ENCODE data around the gene SNRK.

The SNRK gene

DNA sequence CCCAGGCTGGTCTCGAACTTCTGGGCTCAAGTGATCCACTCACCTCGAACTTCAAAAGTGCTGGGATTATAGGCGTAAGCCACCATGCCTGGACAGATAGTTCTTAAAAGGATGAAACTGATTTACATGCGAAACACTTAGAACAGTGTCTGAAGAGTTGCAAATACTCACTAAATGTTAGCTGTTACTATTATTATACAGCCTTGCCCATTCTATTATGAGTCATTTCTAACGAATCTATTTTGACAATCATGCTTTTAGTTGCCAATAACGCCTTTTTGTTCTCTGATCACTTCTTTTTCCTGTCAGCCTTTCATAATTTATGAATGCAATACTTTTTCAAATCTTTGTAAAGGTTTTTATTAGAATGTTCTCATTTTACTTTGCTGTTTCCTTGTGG is 112.7 kb downstream of the SNRK start:
- H3K27me3 ChIP-seq (ENCODE audit: low read length), result no peaks in the 10 kb centered on the region
- H3K36me3 ChIP-seq (ENCODE audit: low read length), result no peaks in the 10 kb centered on the region
- no peak overlapping the region for H2AFZ ChIP-seq (ENCODE audit: low read depth, low read length, severe bottlenecking)
- H3K9me3 ChIP-seq (ENCODE audit: insufficient read depth, low read length), result no peaks in the 10 kb centered on the region
- no peaks in the 10 kb centered on the region for H3K9me2 ChIP-seq (replicated peaks; ENCODE audit: insufficient read depth, low read length)
- no peak overlapping the region for H3K4me3 ChIP-seq (ENCODE audit: insufficient read depth, low read length, poor library complexity, severe bottlenecking)
- no peak overlapping the region for H3K27ac ChIP-seq (ENCODE audit: low read depth, low read length)
- H3F3A ChIP-seq (ENCODE audit: insufficient read depth), result no peaks in the 10 kb centered on the region
- no peaks in the 10 kb centered on the region for H3K79me2 ChIP-seq (ENCODE audit: insufficient read depth, low read length)
- no peak overlapping the region for H3K9ac ChIP-seq (ENCODE audit: low read length)
- TF ChIP-seq EZH2phosphoT487 (conservative IDR thresholded peaks at IDR 0.05; ENCODE audit: low read length), result no peak
- TF ChIP-seq, protein P1, sequence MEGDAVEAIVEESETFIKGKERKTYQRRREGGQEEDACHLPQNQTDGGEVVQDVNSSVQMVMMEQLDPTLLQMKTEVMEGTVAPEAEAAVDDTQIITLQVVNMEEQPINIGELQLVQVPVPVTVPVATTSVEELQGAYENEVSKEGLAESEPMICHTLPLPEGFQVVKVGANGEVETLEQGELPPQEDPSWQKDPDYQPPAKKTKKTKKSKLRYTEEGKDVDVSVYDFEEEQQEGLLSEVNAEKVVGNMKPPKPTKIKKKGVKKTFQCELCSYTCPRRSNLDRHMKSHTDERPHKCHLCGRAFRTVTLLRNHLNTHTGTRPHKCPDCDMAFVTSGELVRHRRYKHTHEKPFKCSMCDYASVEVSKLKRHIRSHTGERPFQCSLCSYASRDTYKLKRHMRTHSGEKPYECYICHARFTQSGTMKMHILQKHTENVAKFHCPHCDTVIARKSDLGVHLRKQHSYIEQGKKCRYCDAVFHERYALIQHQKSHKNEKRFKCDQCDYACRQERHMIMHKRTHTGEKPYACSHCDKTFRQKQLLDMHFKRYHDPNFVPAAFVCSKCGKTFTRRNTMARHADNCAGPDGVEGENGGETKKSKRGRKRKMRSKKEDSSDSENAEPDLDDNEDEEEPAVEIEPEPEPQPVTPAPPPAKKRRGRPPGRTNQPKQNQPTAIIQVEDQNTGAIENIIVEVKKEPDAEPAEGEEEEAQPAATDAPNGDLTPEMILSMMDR (IDR thresholded peaks at IDR 0.05; ENCODE audit: insufficient read depth, low read length, poor library complexity, severe bottlenecking), result no peak
- H3K4me2 ChIP-seq (ENCODE audit: low read depth, low read length, poor library complexity, severe bottlenecking), result no peak overlapping the region
- no peaks in the 10 kb centered on the region for H4K20me1 ChIP-seq (ENCODE audit: low read depth, low read length)

DNA sequence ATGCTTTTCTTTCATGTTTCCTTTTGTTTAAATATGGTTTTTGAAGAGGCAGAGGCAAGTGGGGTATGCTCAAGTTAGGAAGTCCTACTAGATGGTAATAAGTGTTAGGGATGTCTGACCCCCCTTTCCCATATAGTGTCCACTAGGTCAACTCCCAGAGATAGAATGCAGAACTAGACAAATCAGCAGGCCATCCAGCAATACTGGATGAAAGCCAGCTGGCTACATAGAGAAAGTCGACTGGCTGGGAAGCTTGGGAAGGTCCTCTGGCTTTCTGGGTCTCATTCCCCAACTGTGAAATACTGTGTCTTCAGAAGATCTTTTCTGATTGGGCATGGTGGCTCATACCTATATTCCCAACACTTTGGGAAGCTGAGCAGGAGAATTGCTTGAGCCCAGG is 113.8 kb downstream of the SNRK start:
- Histone ChIP-seq H2AFZ (ENCODE audit: low read depth, low read length, severe bottlenecking) (no peak overlapping the region), H3K36me3 (ENCODE audit: low read length) (no peaks in the 10 kb centered on the region)
- TF ChIP-seq, protein P1 (IDR thresholded peaks at IDR 0.05; ENCODE audit: insufficient read depth, low read length, poor library complexity, severe bottlenecking), result no peak
- no peak for TF ChIP-seq EZH2phosphoT487 (conservative IDR thresholded peaks at IDR 0.05; ENCODE audit: low read length)

More for the DNA sequence above, 113.8 kb downstream of the SNRK start:
- H3K79me2 ChIP-seq (ENCODE audit: insufficient read depth, low read length), result no peaks in the 10 kb centered on the region
- no peak overlapping the region for H3K4me3 ChIP-seq (ENCODE audit: insufficient read depth, low read length, poor library complexity, severe bottlenecking)
- H3K9me3 ChIP-seq (ENCODE audit: insufficient read depth, low read length), result no peaks in the 10 kb centered on the region
- no peaks in the 10 kb centered on the region for H3F3A ChIP-seq (ENCODE audit: insufficient read depth)
- no peak overlapping the region for H3K9ac ChIP-seq (ENCODE audit: low read length)
- no peak overlapping the region for H3K4me2 ChIP-seq (ENCODE audit: low read depth, low read length, poor library complexity, severe bottlenecking)
- H3K9me2 ChIP-seq (replicated peaks; ENCODE audit: insufficient read depth, low read length), result no peaks in the 10 kb centered on the region
- H3K27me3 ChIP-seq (ENCODE audit: low read length), result no peaks in the 10 kb centered on the region
- H4K20me1 ChIP-seq (ENCODE audit: low read depth, low read length), result no peaks in the 10 kb centered on the region
- no peak overlapping the region for H3K27ac ChIP-seq (ENCODE audit: low read depth, low read length)
